ENCODE data around the gene AGA.

The AGA gene

DNA sequence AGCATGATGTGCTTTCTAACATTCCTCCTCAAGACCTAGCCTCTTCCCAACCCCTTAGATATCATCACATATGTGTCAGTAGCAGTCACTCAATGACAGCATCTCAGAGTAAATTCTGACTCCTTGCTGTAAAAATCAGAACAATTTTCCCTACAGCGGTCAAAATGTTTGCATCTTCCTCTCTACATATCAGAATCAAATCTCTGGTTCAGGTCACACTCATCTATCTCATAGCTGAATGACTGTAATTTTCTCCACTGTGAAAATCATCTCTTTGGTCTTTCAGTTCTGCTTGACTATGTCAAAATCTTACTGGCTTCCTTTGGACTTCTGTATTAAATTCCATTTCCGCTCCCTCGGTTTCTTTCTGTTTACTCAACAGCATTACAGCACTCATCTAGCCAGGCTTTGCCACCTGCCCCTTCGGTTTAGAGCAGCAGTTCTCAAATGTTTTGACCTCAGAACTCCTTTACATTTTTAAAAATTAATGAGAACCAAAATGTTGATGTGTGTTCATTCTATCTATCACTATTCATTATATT, 57.3 kb downstream of the AGA start:
- DNase-seq, result no peak

DNA sequence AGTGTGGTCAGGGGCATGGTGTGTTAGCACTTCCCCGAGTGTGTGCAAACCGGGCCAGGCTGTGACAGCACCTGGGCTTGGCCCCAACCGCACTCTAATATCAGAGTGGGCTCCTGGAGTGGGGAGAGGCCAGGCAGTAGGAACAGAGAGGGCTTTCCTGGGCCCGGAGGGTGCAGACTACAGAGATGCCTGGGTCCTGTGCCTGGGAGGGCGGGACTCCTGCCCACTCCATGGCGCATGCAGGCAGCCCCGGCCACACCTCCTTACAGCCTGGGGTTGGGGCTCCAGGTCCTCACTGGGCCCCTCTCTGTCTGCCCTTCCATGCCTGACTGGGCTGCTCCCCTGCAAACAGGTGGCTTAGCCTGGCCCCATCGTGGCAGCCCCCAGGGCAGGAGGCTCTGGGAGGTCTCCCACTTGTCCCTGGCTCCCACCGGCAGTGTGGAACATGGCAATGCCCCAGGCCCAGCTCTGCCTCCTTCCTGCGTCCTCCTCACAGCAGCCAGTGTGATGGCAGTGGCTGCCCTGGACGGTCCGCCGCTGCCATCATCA, 60.4 kb downstream of the AGA start:
- no peak for DNase-seq
